Measurements from ENCODE around the gene SP140L. TPM values are rescaled to one million over a fixed set of nuclear protein-coding genes. Genes with fewer than 3 reads are reported as not detected.
"Not testable (repeated sequence)": the region's sequence is repeated elsewhere in the genome, so short reads cannot be mapped to it uniquely, and the experiment has no call there.

SP140L gene
- polyA plus RNA-seq, 1 experiment, result 8.7 TPM

DNA sequence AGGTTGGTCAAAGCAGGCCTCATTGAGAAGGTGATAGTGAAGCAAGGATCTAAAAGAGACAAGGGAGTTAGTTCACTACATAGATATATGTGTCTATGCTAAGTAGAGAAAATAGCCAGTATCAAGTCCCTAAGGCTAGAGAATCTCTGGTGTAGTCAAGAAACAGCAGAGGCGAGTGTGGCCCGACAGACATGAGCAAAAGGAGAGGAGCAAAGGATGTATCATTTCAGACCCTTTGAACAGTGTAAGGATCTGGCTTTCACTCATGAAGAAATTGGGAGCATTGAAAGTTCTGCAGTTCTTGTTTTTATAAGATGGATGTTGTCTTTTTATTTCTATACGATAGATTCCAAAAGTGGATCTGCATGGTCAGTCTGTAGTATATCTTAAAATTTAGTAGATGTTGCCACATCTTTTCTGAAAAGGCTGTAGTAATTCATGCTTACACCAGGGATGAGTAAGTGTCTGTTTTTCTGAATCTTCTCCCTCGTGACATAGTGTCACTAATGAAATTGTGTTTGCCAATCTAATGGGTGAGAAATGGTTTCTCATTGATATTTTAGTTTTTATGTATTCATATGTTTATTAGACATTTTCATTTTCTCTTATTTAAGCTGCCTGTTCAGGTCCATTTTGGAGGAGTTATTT, 107.8 kb downstream of the SP140L start:
- TF ChIP-seq, protein P1, sequence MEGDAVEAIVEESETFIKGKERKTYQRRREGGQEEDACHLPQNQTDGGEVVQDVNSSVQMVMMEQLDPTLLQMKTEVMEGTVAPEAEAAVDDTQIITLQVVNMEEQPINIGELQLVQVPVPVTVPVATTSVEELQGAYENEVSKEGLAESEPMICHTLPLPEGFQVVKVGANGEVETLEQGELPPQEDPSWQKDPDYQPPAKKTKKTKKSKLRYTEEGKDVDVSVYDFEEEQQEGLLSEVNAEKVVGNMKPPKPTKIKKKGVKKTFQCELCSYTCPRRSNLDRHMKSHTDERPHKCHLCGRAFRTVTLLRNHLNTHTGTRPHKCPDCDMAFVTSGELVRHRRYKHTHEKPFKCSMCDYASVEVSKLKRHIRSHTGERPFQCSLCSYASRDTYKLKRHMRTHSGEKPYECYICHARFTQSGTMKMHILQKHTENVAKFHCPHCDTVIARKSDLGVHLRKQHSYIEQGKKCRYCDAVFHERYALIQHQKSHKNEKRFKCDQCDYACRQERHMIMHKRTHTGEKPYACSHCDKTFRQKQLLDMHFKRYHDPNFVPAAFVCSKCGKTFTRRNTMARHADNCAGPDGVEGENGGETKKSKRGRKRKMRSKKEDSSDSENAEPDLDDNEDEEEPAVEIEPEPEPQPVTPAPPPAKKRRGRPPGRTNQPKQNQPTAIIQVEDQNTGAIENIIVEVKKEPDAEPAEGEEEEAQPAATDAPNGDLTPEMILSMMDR (IDR thresholded peaks at IDR 0.05; ENCODE audit: insufficient read depth, low read depth, low read length), result no peak
- ChIA-PET CTCF (no interaction called here), POLR2A (no interaction called here)
- Histone ChIP-seq H3K4me3 (ENCODE audit: low read depth, low read length) (no peak overlapping the region), H3K27me3 (ENCODE audit: control insufficient read depth, insufficient read depth, low read length) (no peaks in the 10 kb centered on the region), H3K36me3 (ENCODE audit: control insufficient read depth, insufficient read depth, low read length) (peaks cover 1% of the 10 kb centered on the region; the same call in 1 of the 2 replicates)
- DNase-seq (ENCODE audit: low read depth), result no peak

DNA sequence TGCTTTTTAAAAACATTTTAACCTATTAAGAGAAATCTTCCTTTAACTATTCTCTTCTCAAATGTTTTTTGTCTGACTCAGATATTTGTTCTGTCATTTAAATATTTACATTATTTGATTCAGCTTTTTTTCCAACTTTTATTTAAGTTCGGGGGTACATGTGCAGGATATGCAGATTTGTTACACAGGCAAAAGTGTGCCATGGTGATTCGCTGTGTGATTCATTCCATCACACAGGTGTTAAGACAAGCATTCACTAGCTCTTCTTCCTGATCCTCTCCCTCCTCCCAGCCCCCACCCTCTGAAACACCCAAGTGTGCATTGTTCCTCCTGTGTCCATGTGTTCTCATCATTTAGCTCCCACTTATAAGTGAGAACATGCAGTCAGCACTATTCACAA, 108.4 kb downstream of the SP140L start:
- ChIA-PET CTCF (interaction anchor here (0.8 kb wide), 1 partner anchor 13 kb away, joined by 3 read pairs; no protein-coding TSS in a partner anchor), POLR2A (no interaction called here)
- Histone ChIP-seq H3K4me3 (ENCODE audit: low read depth, low read length) (no peak overlapping the region), H3K27me3 (ENCODE audit: control insufficient read depth, insufficient read depth, low read length) (no peaks in the 10 kb centered on the region), H3K36me3 (ENCODE audit: control insufficient read depth, insufficient read depth, low read length) (no peaks in the 10 kb centered on the region)
- no peak for DNase-seq (ENCODE audit: low read depth)
- TF ChIP-seq, protein P1 (IDR thresholded peaks at IDR 0.05; ENCODE audit: insufficient read depth, low read depth, low read length), result no peak

DNA sequence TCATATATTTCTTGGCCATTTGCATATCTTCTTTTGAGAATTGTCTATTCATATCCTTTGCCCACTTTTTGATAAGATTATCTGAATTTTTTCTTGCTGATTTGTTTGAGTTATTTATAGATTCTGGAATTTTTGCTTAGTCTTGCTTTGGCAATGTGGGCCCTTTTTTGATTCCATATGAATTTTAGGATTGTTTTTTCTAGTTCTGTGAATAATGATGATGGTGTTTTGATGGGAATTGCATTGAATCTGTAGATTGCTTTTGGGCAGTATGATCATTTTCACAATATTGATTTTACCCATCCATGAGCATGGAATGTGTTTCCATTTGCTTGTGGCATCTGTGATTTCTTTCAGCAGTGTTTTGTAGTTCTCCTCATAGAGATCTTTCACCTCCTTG, 112.1 kb downstream of the SP140L start:
- POLR2A ChIA-PET; H3K27me3 ChIP-seq (ENCODE audit: control insufficient read depth, insufficient read depth, low read length); DNase-seq (ENCODE audit: low read depth); H3K36me3 ChIP-seq (ENCODE audit: control insufficient read depth, insufficient read depth, low read length); H3K4me3 ChIP-seq (ENCODE audit: low read depth, low read length): not testable (repeated sequence)
- CTCF ChIA-PET, result interaction anchor here (0.6 kb wide), 1 partner anchor 257 kb away, joined by 3 read pairs; no protein-coding TSS in a partner anchor

DNA sequence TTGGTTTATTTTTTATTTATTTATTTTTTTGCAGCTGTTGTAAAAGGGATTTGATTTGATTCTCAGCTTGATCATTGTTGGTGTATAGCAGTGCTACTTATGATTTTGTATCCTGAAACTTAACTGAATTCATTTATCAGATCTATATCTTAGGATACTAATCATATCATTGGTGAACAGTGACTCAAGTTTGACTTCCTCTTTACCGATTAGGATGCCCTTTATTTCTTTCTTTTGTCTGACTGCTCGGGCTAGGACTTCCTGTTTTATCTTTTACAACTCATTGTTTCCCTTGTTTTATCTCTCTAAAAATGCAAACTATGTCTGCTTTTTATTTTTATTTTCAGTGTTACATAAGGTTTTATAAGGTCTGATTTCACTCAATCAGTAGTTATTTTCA, 112.6 kb downstream of the SP140L start:
- ChIA-PET POLR2A (no interaction called here), CTCF (interaction anchor here (0.6 kb wide), 1 partner anchor 257 kb away, joined by 3 read pairs; no protein-coding TSS in a partner anchor)
- no peak for DNase-seq (ENCODE audit: low read depth)
- no peak overlapping the region for H3K4me3 ChIP-seq (ENCODE audit: low read depth, low read length)
- peaks cover 4% of the 10 kb centered on the region; the same call in 1 of the 2 replicates for H3K36me3 ChIP-seq (ENCODE audit: control insufficient read depth, insufficient read depth, low read length)
- TF ChIP-seq, protein P1 (IDR thresholded peaks at IDR 0.05; ENCODE audit: insufficient read depth, low read depth, low read length), result no peak
- H3K27me3 ChIP-seq (ENCODE audit: control insufficient read depth, insufficient read depth, low read length), result no peaks in the 10 kb centered on the region

DNA sequence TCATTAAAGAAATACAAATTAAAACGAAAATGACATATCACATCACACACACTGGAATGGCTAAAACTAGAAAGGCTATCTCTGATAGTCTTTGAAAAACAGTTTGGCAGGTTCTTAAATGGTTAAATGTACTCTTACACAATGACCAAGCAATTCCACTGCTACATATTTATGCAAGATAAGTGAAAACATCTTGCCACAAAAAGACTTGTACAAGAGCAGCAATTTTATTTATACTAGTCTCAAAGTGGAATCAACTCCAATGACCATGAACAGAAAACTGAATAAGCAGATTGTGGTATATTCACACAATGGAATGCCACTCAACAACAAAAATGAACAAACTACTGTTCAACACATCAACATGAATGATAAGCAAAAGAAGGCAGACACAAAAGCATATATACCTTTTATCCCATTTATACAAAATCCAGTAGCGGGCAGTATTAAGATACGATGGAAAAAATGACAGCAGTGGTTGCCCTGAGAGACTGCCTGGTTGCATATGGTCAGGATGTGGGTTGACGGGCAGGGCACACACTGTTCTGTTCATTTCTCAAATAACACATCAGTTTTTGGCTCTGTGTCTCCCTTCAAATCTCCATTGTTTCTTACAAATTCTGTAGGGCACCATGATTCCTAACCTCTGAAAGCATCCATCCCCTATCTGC, 114.4 kb downstream of the SP140L start:
- ChIA-PET POLR2A (no interaction called here), CTCF (no interaction called here)
- Histone ChIP-seq H3K4me3 (ENCODE audit: low read depth, low read length) (no peak overlapping the region), H3K27me3 (ENCODE audit: control insufficient read depth, insufficient read depth, low read length) (no peaks in the 10 kb centered on the region), H3K36me3 (ENCODE audit: control insufficient read depth, insufficient read depth, low read length) (peaks cover 7% of the 10 kb centered on the region; the same call in 1 of the 2 replicates)
- DNase-seq (ENCODE audit: low read depth), result no peak
- TF ChIP-seq, protein P1 (IDR thresholded peaks at IDR 0.05; ENCODE audit: insufficient read depth, low read depth, low read length), result no peak
